Cortex of kidney (tissue), 1 donor: ENCODE results near the gene PRPSAP1.

Experiments used
- DNase-seq: peaks from one replicate; lab custom pipeline; 2025; lab: John Stamatoyannopoulos, UW

PRPSAP1 gene

GRCh38 chr17:76264755-76265623 is 88.7 kb downstream of the PRPSAP1 start, which contains the start of gene UBALD2:
Gene UBALD2 (plus strand): TSS chr17:76265348. CDS start chr17:76265506, 158 bp downstream.
- DNase-seq, result peak; percentile 95

- no peak for DNase-seq
These were observed 89.3 kb downstream of the PRPSAP1 start for GRCh38 chr17:76264425-76264754.

GRCh38 chr17:76263896-76264295 is 89.8 kb downstream of the PRPSAP1 start:
- DNase-seq, result no peak

GRCh38 chr17:76262732-76263344 is 90.9 kb downstream of the PRPSAP1 start:
- DNase-seq, result no peak

- DNase-seq, result no peak
These were observed 92.1 kb downstream of the PRPSAP1 start for GRCh38 chr17:76261421-76262215.

GRCh38 chr17:76260669-76261068 is 93.0 kb downstream of the PRPSAP1 start:
- no peak for DNase-seq

- DNase-seq, result no peak
These were observed 93.5 kb downstream of the PRPSAP1 start for GRCh38 chr17:76260220-76260619.
